Stomach (tissue), 9 donors: ENCODE data around the gene ADGRG1. TPM values are rescaled to one million over a fixed set of nuclear protein-coding genes. Genes with fewer than 3 reads are reported as not detected.

Source experiments
- DNase-seq, 2 donors: peaks; one replicate each; pipeline versions ENCODE4 v3.0.0 to v3.0.0-alpha.2; 2013 to 2019
- H3K27ac ChIP-seq, 5 donors: fragments of 200-600 bp in 4 of 5; sonication (generic) in 4 of 5; one replicate each; pipeline ENCODE4 v1.5.1; 2013 to 2019; ENCODE audit warnings: mild to moderate bottlenecking in 1 of 5, moderate library complexity in 1 of 5
- H3K27me3 ChIP-seq, 3 donors: fragments of 200-600 bp; sonication (generic); one replicate each; pipeline ENCODE4 v1.5.1; 2017 to 2019; ENCODE audit warnings: mixed run types in 1 of 3
- H3K36me3 ChIP-seq, 4 donors: fragments of 200-600 bp; sonication (generic); 1 replicate in 3 of 4; 2 replicates in 1 of 4; pipeline ENCODE4 v1.5.1; 2016 to 2019
- H3K4me1 ChIP-seq, 4 donors: fragments of 200-600 bp; sonication (generic); one replicate each; pipeline ENCODE4 v1.5.1; 2016 to 2019
- H3K4me3 ChIP-seq, 4 donors: fragments of 200-600 bp; sonication (generic) in 3 of 4; one replicate each; pipeline ENCODE4 v1.5.1; 2016 to 2019; ENCODE audit warnings: mild to moderate bottlenecking in 1 of 4
- H3K9me3 ChIP-seq, 4 donors: fragments of 200-600 bp; sonication (generic); one replicate each; pipeline ENCODE4 v1.5.1; 2016 to 2019
- EP300 ChIP-seq: sonication (generic); formaldehyde crosslinking; IDR thresholded peaks from one replicate; pipeline ENCODE4 v1.6.1; 2017; ENCODE audit warnings: antibody characterized with exemption
- POLR2A ChIP-seq, 4 donors: fragments of 450-650 bp; IDR thresholded peaks; one replicate each; pipeline ENCODE4 v1.6.1; 2016; ENCODE audit warnings: antibody characterized with exemption in 4 of 4, control low read depth in 2 of 4, mild to moderate bottlenecking in 1 of 4, moderate library complexity in 1 of 4
- POLR2AphosphoS5 ChIP-seq, 3 donors: sonication (generic); formaldehyde crosslinking; IDR thresholded peaks; one replicate each; pipeline ENCODE4 v1.6.1; 2016; ENCODE audit warnings: antibody characterized with exemption in 3 of 3
- WGBS, 5 donors: extraction: QIAGEN DNeasy Blood & Tissue Kit in 3 of 5; methylation state at CpG; one replicate each; pipeline versions ENCODE4 v1.1.5 to v1.1.7; 2013 to 2018; 5-methylcytosine and 5-hydroxymethylcytosine counted together
- intact Hi-C: fragments of 100-400 bp; cut with DNase I; formaldehyde crosslinking; loops from one replicate; pipeline ENCODE4 v1.15.1; 2023; ENCODE audit warnings: low total_unique reads
- polyA plus RNA-seq, 3 donors: library from polyadenylated mRNA; stranded (reverse); fragments of 200-250 nt; gene quantifications; one replicate each; pipeline ENCODE4 v1.2.3, GENCODE V29; 2013
- total RNA-seq, 5 donors: library from RNA; depleted of rRNA; stranded (reverse); fragments of >200 nt; gene quantifications; one replicate each; pipeline versions ENCODE4 v1.1.0 to v1.2.3, GENCODE V29; 2014 to 2016
- TF ChIP-seq, protein P1 (sequence below), 7 experiments: fragments of 450-650 bp in 4 of 7; fragments of 200-600 bp in 3 of 7; sonication (generic) in 3 of 7; IDR thresholded peaks; one replicate each; pipeline ENCODE4 v1.5.1; 2016 to 2019; ENCODE audit warnings: antibody characterized with exemption in 7 of 7, control low read depth in 2 of 7, mild to moderate bottlenecking in 1 of 7
- donor health status: healthy with polysubstance abuse.
- donor health status: Bipolar disorder and iron deficiency.
- donor health status: healthy.

ADGRG1 gene
- total and polyA plus RNA-seq, 8 donors, result 8.9 to 84.8 (median 32.1) TPM

DNA sequence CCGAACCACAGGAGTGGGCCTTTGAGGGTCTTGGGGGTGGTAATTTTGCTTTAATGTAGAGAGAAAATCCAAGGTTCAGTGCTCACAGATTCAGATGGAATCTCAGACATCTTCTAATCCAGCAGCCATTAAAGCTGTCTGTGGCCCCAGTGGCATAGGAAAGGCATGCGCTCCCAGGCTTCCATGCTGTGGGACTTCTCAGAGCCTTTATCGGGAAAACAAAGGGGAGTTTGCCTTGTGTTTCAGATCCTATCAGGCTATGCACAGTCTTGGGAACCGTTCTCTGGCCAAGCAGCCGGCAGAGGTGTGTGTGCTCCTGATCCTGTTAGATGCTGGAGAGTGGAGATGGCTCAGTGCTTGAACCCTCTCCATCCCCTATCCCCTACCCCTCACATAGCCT, 7.8 kb downstream of the ADGRG1 start:
- TF ChIP-seq POLR2AphosphoS5 (IDR thresholded peaks at IDR 0.05), result no peak
- no peak for TF ChIP-seq POLR2A (IDR thresholded peaks at IDR 0.05)
- TF ChIP-seq, protein P1, sequence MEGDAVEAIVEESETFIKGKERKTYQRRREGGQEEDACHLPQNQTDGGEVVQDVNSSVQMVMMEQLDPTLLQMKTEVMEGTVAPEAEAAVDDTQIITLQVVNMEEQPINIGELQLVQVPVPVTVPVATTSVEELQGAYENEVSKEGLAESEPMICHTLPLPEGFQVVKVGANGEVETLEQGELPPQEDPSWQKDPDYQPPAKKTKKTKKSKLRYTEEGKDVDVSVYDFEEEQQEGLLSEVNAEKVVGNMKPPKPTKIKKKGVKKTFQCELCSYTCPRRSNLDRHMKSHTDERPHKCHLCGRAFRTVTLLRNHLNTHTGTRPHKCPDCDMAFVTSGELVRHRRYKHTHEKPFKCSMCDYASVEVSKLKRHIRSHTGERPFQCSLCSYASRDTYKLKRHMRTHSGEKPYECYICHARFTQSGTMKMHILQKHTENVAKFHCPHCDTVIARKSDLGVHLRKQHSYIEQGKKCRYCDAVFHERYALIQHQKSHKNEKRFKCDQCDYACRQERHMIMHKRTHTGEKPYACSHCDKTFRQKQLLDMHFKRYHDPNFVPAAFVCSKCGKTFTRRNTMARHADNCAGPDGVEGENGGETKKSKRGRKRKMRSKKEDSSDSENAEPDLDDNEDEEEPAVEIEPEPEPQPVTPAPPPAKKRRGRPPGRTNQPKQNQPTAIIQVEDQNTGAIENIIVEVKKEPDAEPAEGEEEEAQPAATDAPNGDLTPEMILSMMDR (IDR thresholded peaks at IDR 0.05), result no peak
- no peak for TF ChIP-seq EP300
- Histone ChIP-seq H3K9me3 (no peaks in the 10 kb centered on the region), H3K4me3 (no peak overlapping the region), H3K36me3 (no peaks in the 10 kb centered on the region), H3K4me1 (peaks cover 79 to 100% (median 90%) of the 10 kb centered on the region in 4 donors), H3K27me3 (peaks cover 0 to 63% (median 0%) of the 10 kb centered on the region in 3 donors), H3K27ac (peak overlapping the region; percentile 0 to 82 (median 76))
- intact Hi-C loops, result no loop called here
- 55 to 86% (median 73%) methylated on average over 5 of the region's 5 CpGs for WGBS, 5 donors
- no peak for DNase-seq

DNA sequence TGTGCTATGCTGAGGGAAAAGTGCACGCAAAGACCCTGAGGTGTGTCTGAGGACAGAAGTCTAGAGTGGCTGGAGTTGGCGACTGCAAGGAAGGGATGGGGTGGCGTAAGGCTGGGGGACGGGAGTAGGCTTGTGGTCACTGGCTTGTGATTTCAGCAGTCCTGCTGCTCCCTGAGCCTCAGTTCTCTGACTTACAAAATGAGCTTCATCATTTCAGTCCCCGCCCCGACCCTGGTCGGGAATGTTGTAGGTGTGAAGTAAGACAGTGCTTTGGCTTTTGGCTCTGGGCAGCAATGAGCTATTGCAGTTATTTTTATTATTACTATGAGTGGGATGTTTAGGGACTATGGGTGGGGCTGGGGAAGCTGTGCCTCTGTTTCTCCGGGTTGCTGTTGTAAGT, 8.6 kb downstream of the ADGRG1 start:
- TF ChIP-seq, protein P1 (IDR thresholded peaks at IDR 0.05), result no peak
- TF ChIP-seq POLR2A (IDR thresholded peaks at IDR 0.05), result no peak
- TF ChIP-seq POLR2AphosphoS5 (IDR thresholded peaks at IDR 0.05), result no peak
- no peak for TF ChIP-seq EP300

DNA sequence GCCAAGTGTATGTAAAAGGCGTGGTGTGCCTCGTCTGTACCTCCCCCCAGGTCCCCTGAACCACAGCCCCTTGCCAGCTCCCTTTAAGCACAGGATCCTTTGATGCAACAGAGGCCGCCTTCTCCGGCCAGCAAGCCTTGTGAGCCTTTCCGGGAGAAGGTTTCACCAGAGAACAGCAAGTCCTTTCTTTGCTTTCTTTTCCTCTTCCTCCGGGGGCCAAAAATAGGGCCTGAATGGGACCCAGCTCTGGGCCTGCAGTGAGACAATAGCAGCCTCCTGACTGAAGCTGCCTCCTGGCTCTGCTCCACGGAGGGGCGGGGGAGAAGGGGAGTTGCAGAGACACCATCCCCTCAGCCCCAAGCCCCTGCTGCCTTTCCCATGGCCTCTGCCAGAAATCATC, 9.0 kb downstream of the ADGRG1 start:
- Histone ChIP-seq H3K4me3 (no peak overlapping the region), H3K4me1 (peaks cover 73 to 93% (median 82%) of the 10 kb centered on the region in 4 donors), H3K9me3 (no peaks in the 10 kb centered on the region), H3K27ac (peak overlapping the region; percentile 56 to 82 (median 76)), H3K27me3 (peaks cover 0 to 55% (median 0%) of the 10 kb centered on the region in 3 donors), H3K36me3 (peaks cover 0 to 11% (median 3%) of the 10 kb centered on the region in 4 donors)
- intact Hi-C loops, result no loop called here
- TF ChIP-seq EP300 (no peak), POLR2AphosphoS5 (IDR thresholded peaks at IDR 0.05) (peak in 1 of 3 donors; percentile 9)
- TF ChIP-seq, protein P1 (IDR thresholded peaks at IDR 0.05), result no peak
- 24 to 42% (median 28%) methylated on average over 6 to 8 of the region's 8 CpGs for WGBS, 5 donors
- DNase-seq, result peak in 1 of 2 donors; percentile 78

More for the DNA sequence above, 8.6 kb downstream of the ADGRG1 start:
- no peak for DNase-seq
- Histone ChIP-seq H3K36me3 (peaks cover 0 to 7% (median 2%) of the 10 kb centered on the region in 4 donors), H3K27ac (peak overlapping the region; percentile 56 to 82 (median 76)), H3K4me3 (no peak overlapping the region), H3K4me1 (peaks cover 77 to 93% (median 85%) of the 10 kb centered on the region in 4 donors), H3K27me3 (peaks cover 0 to 55% (median 0%) of the 10 kb centered on the region in 3 donors), H3K9me3 (no peaks in the 10 kb centered on the region)
- 44 to 62% (median 58%) methylated on average over 8 of the region's 8 CpGs for WGBS, 5 donors
- intact Hi-C loops, result no loop called here

DNA sequence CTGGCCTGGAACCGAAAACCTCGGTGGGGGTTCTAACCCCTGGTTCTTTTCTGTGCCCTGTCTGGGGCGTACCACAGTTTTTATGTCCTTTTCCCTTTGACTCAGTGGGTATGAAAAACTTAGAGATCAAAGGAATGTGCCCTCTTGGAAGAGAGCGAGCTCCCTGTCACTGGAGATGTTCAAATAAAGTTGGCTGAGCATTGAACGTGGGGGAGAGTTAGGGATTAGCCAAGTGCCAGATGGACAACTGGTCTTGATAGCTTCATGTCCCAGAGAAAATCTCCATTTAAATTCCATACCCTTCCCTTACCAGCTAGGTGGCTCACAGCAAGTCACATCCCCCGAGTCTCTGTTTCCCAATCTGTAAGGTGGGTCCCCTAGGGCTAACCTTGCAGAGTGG, 9.5 kb downstream of the ADGRG1 start:
- TF ChIP-seq POLR2A (IDR thresholded peaks at IDR 0.05) (no peak), EP300 (no peak), POLR2AphosphoS5 (IDR thresholded peaks at IDR 0.05) (no peak)
- TF ChIP-seq, protein P1 (IDR thresholded peaks at IDR 0.05), result no peak
- no peak overlapping the region for H3K4me3 ChIP-seq

More for the DNA sequence above, 9.5 kb downstream of the ADGRG1 start:
- no peaks in the 10 kb centered on the region for H3K9me3 ChIP-seq
- 75 to 92% (median 81%) methylated on average over 6 of the region's 6 CpGs for WGBS, 5 donors
- peaks cover 0 to 12% (median 3%) of the 10 kb centered on the region in 4 donors for H3K36me3 ChIP-seq
- H3K27ac ChIP-seq, result peak overlapping the region; percentile 56 to 82 (median 76)
- no peak for DNase-seq
- peaks cover 0 to 55% (median 0%) of the 10 kb centered on the region in 3 donors for H3K27me3 ChIP-seq
- intact Hi-C loops, result no loop called here
- H3K4me1 ChIP-seq, result peaks cover 68 to 93% (median 81%) of the 10 kb centered on the region in 4 donors
